ENCODE results near the gene FGR. TPM values are rescaled to one million over a fixed set of nuclear protein-coding genes. Genes with fewer than 3 reads are reported as not detected.

Gene FGR
- polyA plus RNA-seq, 1 of the 3 experiments (the other 2 are of a cell fraction), result not detected

DNA sequence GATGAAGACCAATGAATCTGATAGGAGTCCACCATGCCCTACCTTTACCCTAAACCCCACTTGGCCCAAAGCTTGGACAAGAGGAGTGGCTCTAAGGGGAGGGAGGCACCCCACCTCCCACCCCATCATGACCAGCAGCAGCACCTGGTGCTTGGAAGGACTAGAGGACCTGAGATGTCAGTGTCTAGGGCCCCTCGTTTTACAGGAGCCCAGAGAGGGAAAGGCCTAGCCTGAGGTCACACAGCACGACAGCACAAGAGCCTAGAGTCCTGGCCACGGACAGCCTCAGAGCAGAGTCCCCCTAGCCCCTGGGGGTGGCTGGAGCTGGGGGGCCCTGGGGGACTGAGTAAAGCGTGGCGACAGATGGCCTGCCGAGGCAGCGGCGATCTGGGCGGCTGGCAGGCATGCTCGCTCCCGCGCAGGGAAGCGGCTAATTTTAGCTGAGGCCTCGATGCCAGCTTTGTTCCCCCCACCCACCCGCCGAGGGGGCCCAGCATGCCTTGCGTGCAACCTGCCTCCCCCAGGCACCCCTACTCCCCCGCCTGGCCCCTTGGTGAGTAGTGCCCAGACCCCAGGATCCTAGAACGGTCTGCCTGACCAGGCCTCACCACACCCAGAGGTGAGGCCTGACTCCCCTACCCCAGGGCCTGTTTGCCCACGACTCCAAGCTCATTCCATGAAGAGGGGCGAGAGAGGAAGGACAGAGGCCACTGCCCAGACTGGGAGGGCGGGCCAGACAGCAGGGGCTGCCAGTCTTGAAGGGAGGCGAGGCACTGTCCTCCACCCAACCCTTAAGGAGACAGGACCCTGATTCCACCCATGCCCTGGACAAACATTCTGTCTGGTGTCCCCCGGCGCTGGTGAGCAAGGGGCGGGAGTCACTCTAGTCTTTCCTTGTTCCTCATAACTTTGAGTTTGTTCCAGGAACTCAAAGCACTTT lies 70.0 kb downstream of the FGR start:
- H3F3A ChIP-seq (replicated peaks; ENCODE audit: insufficient read depth), result peaks cover 1% of the 10 kb centered on the region
- peaks cover 54 to 83% of the 10 kb centered on the region in 2 experiments; a peak in 3 of 4 replicates for H3K4me1 ChIP-seq (ENCODE audit: control insufficient read depth in 1 of 2, insufficient read depth in 2 of 2, low read depth in 1 of 2, low read length in 1 of 2)
- CTCF ChIA-PET, result interaction anchor here (0.8 to 24.8 kb wide), 8 partner anchors 9 to 268 kb away, joined by 3 to 603 read pairs (median 4); partner anchors contain the start of gene AHDC1
- H3K4me3 ChIP-seq (ENCODE audit: low read depth in 2 of 2, low read length in 1 of 2), result no peak overlapping the region
- no peaks in the 10 kb centered on the region for H3K9me2 ChIP-seq
- peaks cover 40% of the 10 kb centered on the region for H4K20me1 ChIP-seq (ENCODE audit: insufficient read depth)
- H2AFZ ChIP-seq (ENCODE audit: low read depth), result no peak overlapping the region
- peak overlapping the region in 1 of 2 experiments; percentile 16; a peak in 1 of 4 replicates for H3K27ac ChIP-seq (ENCODE audit: low read depth in 2 of 2, low read length in 1 of 2)
- H3K4me2 ChIP-seq, result no peak overlapping the region
- POLR2A ChIA-PET, result interaction anchor here (1.0 to 1.1 kb wide), 2 partner anchors 35 to 37 kb away, joined by 3 to 4 read pairs; no protein-coding TSS in a partner anchor
- H3K36me3 ChIP-seq (replicated peaks in 1 of 2; ENCODE audit: control insufficient read depth in 1 of 2, insufficient read depth in 2 of 2, low read length in 1 of 2), result no peaks in the 10 kb centered on the region
- TF ChIP-seq RCOR1 (IDR thresholded peaks at IDR 0.05; ENCODE audit: low read length) (0 out of 2 replicates have a peak, but pooled peaks have one; percentile 16), EP300 (IDR thresholded peaks at IDR 0.05; ENCODE audit: borderline replicate concordance in 1 of 2, low read depth in 1 of 2, low read length in 1 of 2) (no peak)
- TF ChIP-seq, protein P1, sequence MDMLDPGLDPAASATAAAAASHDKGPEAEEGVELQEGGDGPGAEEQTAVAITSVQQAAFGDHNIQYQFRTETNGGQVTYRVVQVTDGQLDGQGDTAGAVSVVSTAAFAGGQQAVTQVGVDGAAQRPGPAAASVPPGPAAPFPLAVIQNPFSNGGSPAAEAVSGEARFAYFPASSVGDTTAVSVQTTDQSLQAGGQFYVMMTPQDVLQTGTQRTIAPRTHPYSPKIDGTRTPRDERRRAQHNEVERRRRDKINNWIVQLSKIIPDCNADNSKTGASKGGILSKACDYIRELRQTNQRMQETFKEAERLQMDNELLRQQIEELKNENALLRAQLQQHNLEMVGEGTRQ (IDR thresholded peaks at IDR 0.05; ENCODE audit: borderline replicate concordance, low read depth, low read length), result no peak
- H3K9ac ChIP-seq, result no peak overlapping the region
- WGBS (ENCODE audit: low lambda C conversion rate), result 96% methylated on average over 7 of the region's 26 CpGs
- peaks cover 63% of the 10 kb centered on the region for H3K79me2 ChIP-seq (ENCODE audit: insufficient read depth)
- no peak for DNase-seq
- no peaks in the 10 kb centered on the region for H3K9me3 ChIP-seq
- H3K27me3 ChIP-seq (ENCODE audit: insufficient read depth), result no peaks in the 10 kb centered on the region

DNA sequence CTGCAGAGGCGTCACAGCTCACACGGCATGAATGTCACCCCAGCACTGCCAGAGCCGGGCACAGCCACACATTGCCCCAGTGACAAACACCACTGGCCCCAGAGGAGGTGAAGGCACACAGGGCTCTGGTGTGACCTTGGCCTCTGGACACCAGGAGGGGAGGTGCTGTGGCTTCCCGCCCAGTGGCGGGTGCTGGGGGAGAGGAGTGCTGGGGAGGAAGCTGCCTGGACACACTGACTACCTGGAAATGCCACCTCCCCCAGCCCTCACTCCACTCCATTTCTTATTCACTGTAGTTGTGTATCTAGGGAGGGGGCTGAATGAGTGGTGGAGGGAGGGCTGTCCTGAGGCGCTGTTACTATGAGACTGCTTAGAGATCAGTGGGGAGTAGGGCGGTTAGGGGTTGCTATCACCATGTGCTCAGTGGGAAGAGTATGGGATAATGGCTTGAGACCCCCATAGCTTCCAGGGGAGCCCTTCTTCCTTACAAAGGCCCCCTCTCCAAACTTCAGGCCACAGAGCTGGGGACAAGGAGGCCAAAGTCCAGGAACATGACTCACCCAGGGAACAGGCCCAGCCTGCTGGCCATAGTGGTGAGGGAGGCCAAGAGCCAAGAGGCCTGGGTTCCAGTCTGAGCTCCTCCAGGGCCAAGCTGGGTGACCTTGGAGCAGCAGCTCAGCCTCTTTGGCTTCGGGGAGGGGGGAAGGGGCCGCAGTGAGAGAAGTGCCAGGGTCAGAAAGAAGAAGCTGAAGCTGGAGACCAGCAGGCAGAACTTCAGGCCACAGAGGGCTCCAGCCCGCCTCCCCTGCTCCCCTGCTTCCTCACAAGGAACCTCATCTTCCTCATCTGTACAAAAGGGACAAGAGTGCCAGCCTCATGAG lies 71.2 kb downstream of the FGR start:
- Histone ChIP-seq H3K27me3 (ENCODE audit: insufficient read depth) (no peaks in the 10 kb centered on the region), H3K9me3 (no peaks in the 10 kb centered on the region), H4K20me1 (ENCODE audit: insufficient read depth) (peaks cover 31% of the 10 kb centered on the region), H3K9ac (no peak overlapping the region), H2AFZ (ENCODE audit: low read depth) (no peak overlapping the region), H3K4me1 (ENCODE audit: control insufficient read depth in 1 of 2, insufficient read depth in 2 of 2, low read depth in 1 of 2, low read length in 1 of 2) (peaks cover 60 to 82% of the 10 kb centered on the region in 2 experiments; a peak in 3 of 4 replicates), H3K36me3 (replicated peaks in 1 of 2; ENCODE audit: control insufficient read depth in 1 of 2, insufficient read depth in 2 of 2, low read length in 1 of 2) (no peaks in the 10 kb centered on the region), H3F3A (replicated peaks; ENCODE audit: insufficient read depth) (peaks cover 13% of the 10 kb centered on the region), H3K4me2 (peak overlapping the region; percentile 59), H3K27ac (ENCODE audit: low read depth in 2 of 2, low read length in 1 of 2) (peak overlapping the region in 1 of 2 experiments; percentile 51; a peak in 3 of 4 replicates), H3K9me2 (no peaks in the 10 kb centered on the region), H3K4me3 (ENCODE audit: low read depth in 2 of 2, low read length in 1 of 2) (no peak overlapping the region), H3K79me2 (ENCODE audit: insufficient read depth) (peaks cover 58% of the 10 kb centered on the region)
- 76% methylated on average over 10 of the region's 10 CpGs for WGBS (ENCODE audit: low lambda C conversion rate)
- ChIA-PET POLR2A (interaction anchor here (1.0 to 1.1 kb wide), 2 partner anchors 37 to 38 kb away, joined by 3 to 4 read pairs; no protein-coding TSS in a partner anchor), CTCF (interaction anchor here (0.8 to 24.8 kb wide), 8 partner anchors 8 to 267 kb away, joined by 3 to 603 read pairs (median 4); partner anchors contain the start of gene AHDC1)
- DNase-seq, result no peak
- no peak for TF ChIP-seq RFX5 (IDR thresholded peaks at IDR 0.05; ENCODE audit: low read length)
- TF ChIP-seq SIN3A (IDR thresholded peaks at IDR 0.05; ENCODE audit: borderline replicate concordance, low read depth, low read length), result no peak
- TF ChIP-seq, protein P2, sequence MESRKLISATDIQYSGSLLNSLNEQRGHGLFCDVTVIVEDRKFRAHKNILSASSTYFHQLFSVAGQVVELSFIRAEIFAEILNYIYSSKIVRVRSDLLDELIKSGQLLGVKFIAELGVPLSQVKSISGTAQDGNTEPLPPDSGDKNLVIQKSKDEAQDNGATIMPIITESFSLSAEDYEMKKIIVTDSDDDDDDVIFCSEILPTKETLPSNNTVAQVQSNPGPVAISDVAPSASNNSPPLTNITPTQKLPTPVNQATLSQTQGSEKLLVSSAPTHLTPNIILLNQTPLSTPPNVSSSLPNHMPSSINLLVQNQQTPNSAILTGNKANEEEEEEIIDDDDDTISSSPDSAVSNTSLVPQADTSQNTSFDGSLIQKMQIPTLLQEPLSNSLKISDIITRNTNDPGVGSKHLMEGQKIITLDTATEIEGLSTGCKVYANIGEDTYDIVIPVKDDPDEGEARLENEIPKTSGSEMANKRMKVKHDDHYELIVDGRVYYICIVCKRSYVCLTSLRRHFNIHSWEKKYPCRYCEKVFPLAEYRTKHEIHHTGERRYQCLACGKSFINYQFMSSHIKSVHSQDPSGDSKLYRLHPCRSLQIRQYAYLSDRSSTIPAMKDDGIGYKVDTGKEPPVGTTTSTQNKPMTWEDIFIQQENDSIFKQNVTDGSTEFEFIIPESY (IDR thresholded peaks at IDR 0.05; ENCODE audit: borderline replicate concordance, low read depth), result no peak
- no peak for TF ChIP-seq TAF1 (IDR thresholded peaks at IDR 0.05; ENCODE audit: borderline replicate concordance, low read depth, low read length)
- no peak for TF ChIP-seq ELF1 (IDR thresholded peaks at IDR 0.05)
- TF ChIP-seq JUND (IDR thresholded peaks at IDR 0.05), result no peak
- TF ChIP-seq, protein P3, sequence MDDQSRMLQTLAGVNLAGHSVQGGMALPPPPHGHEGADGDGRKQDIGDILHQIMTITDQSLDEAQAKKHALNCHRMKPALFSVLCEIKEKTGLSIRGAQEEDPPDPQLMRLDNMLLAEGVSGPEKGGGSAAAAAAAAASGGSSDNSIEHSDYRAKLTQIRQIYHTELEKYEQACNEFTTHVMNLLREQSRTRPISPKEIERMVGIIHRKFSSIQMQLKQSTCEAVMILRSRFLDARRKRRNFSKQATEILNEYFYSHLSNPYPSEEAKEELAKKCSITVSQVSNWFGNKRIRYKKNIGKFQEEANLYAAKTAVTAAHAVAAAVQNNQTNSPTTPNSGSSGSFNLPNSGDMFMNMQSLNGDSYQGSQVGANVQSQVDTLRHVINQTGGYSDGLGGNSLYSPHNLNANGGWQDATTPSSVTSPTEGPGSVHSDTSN (IDR thresholded peaks at IDR 0.05), result no peak
- TF ChIP-seq NFIC (IDR thresholded peaks at IDR 0.05; ENCODE audit: borderline replicate concordance), result 0 out of 2 replicates have a peak, but pooled peaks have one; percentile 27
- no peak for TF ChIP-seq NRF1 (IDR thresholded peaks at IDR 0.05; ENCODE audit: low read depth, low read length)
- TF ChIP-seq, protein P4, sequence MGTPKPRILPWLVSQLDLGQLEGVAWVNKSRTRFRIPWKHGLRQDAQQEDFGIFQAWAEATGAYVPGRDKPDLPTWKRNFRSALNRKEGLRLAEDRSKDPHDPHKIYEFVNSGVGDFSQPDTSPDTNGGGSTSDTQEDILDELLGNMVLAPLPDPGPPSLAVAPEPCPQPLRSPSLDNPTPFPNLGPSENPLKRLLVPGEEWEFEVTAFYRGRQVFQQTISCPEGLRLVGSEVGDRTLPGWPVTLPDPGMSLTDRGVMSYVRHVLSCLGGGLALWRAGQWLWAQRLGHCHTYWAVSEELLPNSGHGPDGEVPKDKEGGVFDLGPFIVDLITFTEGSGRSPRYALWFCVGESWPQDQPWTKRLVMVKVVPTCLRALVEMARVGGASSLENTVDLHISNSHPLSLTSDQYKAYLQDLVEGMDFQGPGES (IDR thresholded peaks at IDR 0.05; ENCODE audit: low read depth, low read length), result no peak
